Adrenal gland (tissue), 12 donors: ENCODE data around the gene WDR20. TPM values are rescaled to one million over a fixed set of nuclear protein-coding genes. Genes with fewer than 3 reads are reported as not detected.

Source experiments
- DNase-seq, 7 donors: peaks; one replicate each; pipeline ENCODE4 v3.0.0-alpha.2; 2019 to 2020
- H3K27ac ChIP-seq, 5 donors: fragments of 200-600 bp; sonication (generic) in 4 of 5; 1 replicate in 3 of 5; 2 replicates in 2 of 5; pipeline versions ENCODE4 v1.5.1 to v1.8.0; 2016 to 2020; ENCODE audit warnings: mild to moderate bottlenecking in 1 of 5
- H3K27me3 ChIP-seq: fragments of 200-600 bp; 2 replicates; pipeline ENCODE4 v1.8.0; 2021
- H3K36me3 ChIP-seq, 2 donors: fragments of 200-600 bp; replicated peaks in 1 of 2; 1 replicate in 1 of 2; 2 replicates in 1 of 2; pipeline versions ENCODE4 v1.5.1 to v1.8.0; 2018 to 2022
- H3K4me1 ChIP-seq, 2 donors: fragments of 200-600 bp; replicated peaks in 1 of 2; 1 replicate in 1 of 2; 2 replicates in 1 of 2; pipeline versions ENCODE4 v1.5.1 to v1.8.0; 2018 to 2021
- H3K4me3 ChIP-seq, 4 donors: fragments of 200-600 bp; sonication (generic) in 3 of 4; one replicate each; pipeline ENCODE4 v1.5.1; 2016 to 2018
- H3K9me3 ChIP-seq, 3 donors: fragments of 200-600 bp; sonication (generic) in 1 of 3; replicated peaks in 1 of 3; 1 replicate in 2 of 3; 2 replicates in 1 of 3; pipeline versions ENCODE4 v1.5.1 to v1.8.0; 2016 to 2021
- POLR2A ChIP-seq, 2 donors: fragments of 450-650 bp; IDR thresholded peaks; one replicate each; pipeline ENCODE4 v1.6.1; 2017; ENCODE audit warnings: antibody characterized with exemption in 2 of 2, mild to moderate bottlenecking in 2 of 2, moderate library complexity in 1 of 2
- WGBS, 4 donors: extraction: QIAGEN DNeasy Blood & Tissue Kit in 2 of 4; methylation state at CpG; one replicate each; pipeline versions ENCODE4 v1.1.5 to v1.1.7; 2013 to 2017; 5-methylcytosine and 5-hydroxymethylcytosine counted together
- intact Hi-C, 2 donors: fragments of 100-400 bp; cut with DNase I; formaldehyde crosslinking; loops; one replicate each; pipeline versions ENCODE4 v1.14.1 to v1.15.0; 2022 to 2023
- polyA plus RNA-seq, 3 donors: library from polyadenylated mRNA; stranded (reverse); fragments of 200-250 nt in 2 of 3; fragments of 350-450 nt in 1 of 3; fragmentation: Illumina TruSeq in 1 of 3; extraction: RNeasy Lipid Tissue Mini Kit (QIAGEN cat#74804) in 1 of 3; gene quantifications; one replicate each; pipeline ENCODE4 v1.2.3, GENCODE V29; 2013 to 2014
- total RNA-seq, 9 donors: library from RNA; depleted of rRNA in 4 of 9; stranded (reverse); fragments of >200 nt in 4 of 9; fragments of 120-200 nt in 1 of 9; fragmentation: NEBNext Ultra II Directional in 1 of 9; extraction: Animal tissue kit (Norgen Biotek cat#: 25700) in 1 of 9; gene quantifications; one replicate each; pipeline versions ENCODE4 v1.1.0 to v1.2.4, GENCODE V29; 2013 to 2023
- TF ChIP-seq, protein P1 (sequence below), 6 experiments: fragments of 450-650 bp in 4 of 6; fragments of 200-600 bp in 2 of 6; sonication (generic) in 1 of 6; IDR thresholded peaks; 1 replicate in 5 of 6; 2 replicates in 1 of 6; pipeline versions ENCODE4 v1.5.1 to v1.8.0; 2016 to 2021; ENCODE audit warnings: antibody characterized with exemption in 6 of 6, mild to moderate bottlenecking in 2 of 6, moderate library complexity in 1 of 6
- donor health status: healthy with polysubstance abuse.
- donor health status: Bipolar disorder and iron deficiency.
- donor health status: DM: yes; HTN: yes; CAD: no.
- donor health status: DM: no; HTN: no; CAD: no.
- donor health status: DM: no; HTN: no; CAD: no.
- donor health status: DM: yes; HTN: yes; CAD: no.

Gene WDR20
- total and polyA plus RNA-seq, 12 donors, result 13.1 to 55.9 (median 38.3) TPM

DNA sequence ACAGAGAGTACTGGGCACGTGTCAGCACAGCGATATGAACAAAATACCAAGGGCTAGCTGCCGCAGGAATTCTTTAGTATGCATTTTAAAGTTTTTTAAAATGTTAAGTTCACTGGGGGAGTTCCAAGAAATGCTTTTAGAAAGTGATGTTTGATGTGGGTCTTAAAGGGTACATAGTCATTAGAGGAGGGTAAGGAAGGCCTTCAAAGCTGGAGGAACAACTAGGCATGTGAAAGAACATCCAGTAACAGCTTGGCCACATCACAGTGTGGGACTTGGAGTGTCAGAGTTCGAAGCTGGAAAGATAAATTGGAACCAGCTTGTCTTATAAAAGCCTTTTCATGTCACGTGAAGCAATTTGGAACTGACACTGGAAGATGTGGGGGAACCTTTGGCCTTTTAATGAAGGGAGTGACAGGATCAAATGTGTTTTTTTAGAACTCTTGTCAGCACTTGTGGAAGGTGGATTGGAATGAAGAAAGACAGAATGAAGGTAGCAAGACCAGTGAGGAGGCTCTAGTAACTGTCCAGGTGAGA is 57.7 kb downstream of the WDR20 start:
- Histone ChIP-seq H3K9me3 (no peaks in the 10 kb centered on the region), H3K27me3 (no peaks in the 10 kb centered on the region), H3K27ac (peak overlapping the region in 2 of 5 donors; percentile 1 to 50), H3K36me3 (peaks cover 0 to 13% of the 10 kb centered on the region in 2 donors), H3K4me1 (peaks cover 25 to 51% of the 10 kb centered on the region in 2 donors), H3K4me3 (no peak overlapping the region)
- intact Hi-C loops, result no loop called here
- no peak for TF ChIP-seq POLR2A (IDR thresholded peaks at IDR 0.05)
- TF ChIP-seq, protein P1, sequence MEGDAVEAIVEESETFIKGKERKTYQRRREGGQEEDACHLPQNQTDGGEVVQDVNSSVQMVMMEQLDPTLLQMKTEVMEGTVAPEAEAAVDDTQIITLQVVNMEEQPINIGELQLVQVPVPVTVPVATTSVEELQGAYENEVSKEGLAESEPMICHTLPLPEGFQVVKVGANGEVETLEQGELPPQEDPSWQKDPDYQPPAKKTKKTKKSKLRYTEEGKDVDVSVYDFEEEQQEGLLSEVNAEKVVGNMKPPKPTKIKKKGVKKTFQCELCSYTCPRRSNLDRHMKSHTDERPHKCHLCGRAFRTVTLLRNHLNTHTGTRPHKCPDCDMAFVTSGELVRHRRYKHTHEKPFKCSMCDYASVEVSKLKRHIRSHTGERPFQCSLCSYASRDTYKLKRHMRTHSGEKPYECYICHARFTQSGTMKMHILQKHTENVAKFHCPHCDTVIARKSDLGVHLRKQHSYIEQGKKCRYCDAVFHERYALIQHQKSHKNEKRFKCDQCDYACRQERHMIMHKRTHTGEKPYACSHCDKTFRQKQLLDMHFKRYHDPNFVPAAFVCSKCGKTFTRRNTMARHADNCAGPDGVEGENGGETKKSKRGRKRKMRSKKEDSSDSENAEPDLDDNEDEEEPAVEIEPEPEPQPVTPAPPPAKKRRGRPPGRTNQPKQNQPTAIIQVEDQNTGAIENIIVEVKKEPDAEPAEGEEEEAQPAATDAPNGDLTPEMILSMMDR (IDR thresholded peaks at IDR 0.05), result no peak
- 76 to 87% (median 85%) methylated on average over 5 of the region's 5 CpGs for WGBS, 4 donors
- peak in 1 of 7 donors; percentile 43 for DNase-seq

DNA sequence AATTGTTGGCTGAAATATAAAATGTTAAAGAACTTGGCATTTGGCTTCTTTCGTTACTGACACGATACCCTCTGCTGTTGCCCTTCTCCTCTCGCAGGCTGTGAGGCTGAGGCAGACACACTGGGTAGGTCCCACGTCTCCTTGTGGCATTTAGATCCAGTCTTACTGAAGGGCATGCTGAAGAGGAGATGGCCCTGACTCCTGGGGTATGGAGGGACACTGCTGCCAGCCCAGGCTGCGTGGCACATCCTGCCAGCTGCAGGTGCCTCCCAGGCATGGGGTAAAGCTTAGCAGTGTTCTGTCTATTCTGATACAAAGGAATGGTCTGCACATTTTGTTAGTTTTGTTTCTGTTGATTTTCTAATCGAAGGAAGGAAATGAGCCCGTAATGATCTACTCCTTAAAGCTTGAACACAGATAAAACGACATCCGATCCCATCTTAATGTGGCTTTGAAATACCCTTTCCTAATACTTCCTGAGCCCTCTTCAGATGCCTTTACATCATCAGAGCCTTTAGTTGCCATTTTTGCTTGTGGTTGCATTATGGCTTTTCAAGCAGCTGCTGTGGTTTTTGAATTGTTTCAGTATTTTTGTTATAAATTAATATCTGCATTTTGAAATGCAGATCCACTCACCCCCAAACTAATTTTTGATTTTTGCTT is 61.1 kb downstream of the WDR20 start:
- Histone ChIP-seq H3K36me3 (peaks cover 0 to 26% of the 10 kb centered on the region in 2 donors), H3K9me3 (no peaks in the 10 kb centered on the region), H3K27ac (peak overlapping the region in 4 of 5 donors; percentile 47 to 83 (median 62)), H3K4me1 (peaks cover 31 to 44% of the 10 kb centered on the region in 2 donors), H3K27me3 (no peaks in the 10 kb centered on the region), H3K4me3 (no peak overlapping the region)
- peak in 4 of 7 donors; percentile 31 to 60 (median 42) for DNase-seq
- TF ChIP-seq POLR2A (IDR thresholded peaks at IDR 0.05), result no peak
- TF ChIP-seq, protein P1 (IDR thresholded peaks at IDR 0.05), result no peak
- intact Hi-C loops, result loop anchor here in 1 of 2 donors (10.0 kb wide), 1 partner anchor 46 kb away; no protein-coding TSS in a partner anchor
- WGBS, 4 donors, result 39 to 53% (median 44%) methylated on average over 8 to 9 of the region's 9 CpGs

DNA sequence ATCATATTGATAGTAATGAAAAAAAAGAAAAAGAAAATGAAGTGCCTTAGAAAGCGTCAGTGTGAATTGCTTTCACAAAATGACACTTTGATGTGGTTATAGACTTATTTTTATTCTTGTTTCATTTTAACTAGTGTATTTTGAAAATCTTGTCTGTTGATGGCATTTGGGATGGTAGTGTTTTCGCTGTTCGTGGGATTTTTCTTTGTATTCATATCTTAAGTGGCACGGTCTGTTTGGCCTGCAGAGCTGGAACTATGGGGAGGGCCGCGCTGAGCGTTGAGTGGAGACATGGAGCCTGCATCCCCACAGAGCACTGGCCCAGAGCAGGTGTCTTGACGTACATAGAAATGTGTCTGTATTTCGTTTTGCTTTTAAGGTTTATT is 61.6 kb downstream of the WDR20 start:
- DNase-seq, result no peak
- H3K4me1 ChIP-seq, result peaks cover 27 to 39% of the 10 kb centered on the region in 2 donors
- H3K9me3 ChIP-seq, result no peaks in the 10 kb centered on the region
- H3K4me3 ChIP-seq, result no peak overlapping the region
- TF ChIP-seq POLR2A (IDR thresholded peaks at IDR 0.05), result no peak
- TF ChIP-seq, protein P1 (IDR thresholded peaks at IDR 0.05), result no peak
- H3K27me3 ChIP-seq, result no peaks in the 10 kb centered on the region
- intact Hi-C loops, result loop anchor here in 1 of 2 donors (10.0 kb wide), 1 partner anchor 47 kb away; no protein-coding TSS in a partner anchor
- peak overlapping the region in 1 of 5 donors; percentile 61 for H3K27ac ChIP-seq
- WGBS, 4 donors, result 87 to 92% (median 89%) methylated on average over 9 of the region's 9 CpGs
- peaks cover 0 to 27% of the 10 kb centered on the region in 2 donors for H3K36me3 ChIP-seq

DNA sequence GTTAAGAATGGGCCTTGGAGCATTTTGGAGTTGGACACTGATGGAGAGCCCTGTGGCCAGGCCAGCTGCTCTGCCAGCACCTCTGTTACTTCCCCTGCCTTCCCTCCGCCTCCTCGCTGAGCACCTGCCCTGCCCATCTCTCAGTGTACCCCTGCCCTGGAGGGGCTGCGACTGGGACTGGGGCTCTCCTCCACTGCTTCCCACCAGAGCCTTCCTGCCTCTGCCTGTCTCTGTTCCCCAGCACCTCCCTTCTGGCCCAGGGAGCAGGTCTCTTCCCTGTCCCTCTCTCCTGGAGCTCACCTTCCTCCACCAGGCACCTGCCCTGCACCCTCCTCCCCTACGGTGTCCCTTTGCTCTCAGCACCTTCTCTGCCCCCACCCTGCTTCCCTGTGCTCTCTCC is 62.1 kb downstream of the WDR20 start:
- Histone ChIP-seq H3K9me3 (no peaks in the 10 kb centered on the region), H3K36me3 (peaks cover 0 to 27% of the 10 kb centered on the region in 2 donors), H3K27me3 (no peaks in the 10 kb centered on the region), H3K27ac (peak overlapping the region in 1 of 5 donors; percentile 50), H3K4me3 (no peak overlapping the region), H3K4me1 (peaks cover 22 to 34% of the 10 kb centered on the region in 2 donors)
- no peak for DNase-seq
- intact Hi-C loops, result loop anchor here in 1 of 2 donors (10.0 kb wide), 1 partner anchor 47 kb away; no protein-coding TSS in a partner anchor
- TF ChIP-seq, protein P1 (IDR thresholded peaks at IDR 0.05), result no peak
- no peak for TF ChIP-seq POLR2A (IDR thresholded peaks at IDR 0.05)
- WGBS, 4 donors, result 79 to 92% (median 89%) methylated on average over 4 of the region's 4 CpGs
